ENCODE results near the gene KRTAP1-1.
"Not testable (repeated sequence)": the region's sequence is repeated elsewhere in the genome, so short reads cannot be mapped to it uniquely, and the experiment has no call there.

GRCh38 chr17:41088760-41089352 lies 47.6 kb upstream of the KRTAP1-1 start:
- TF ChIP-seq, protein P1, sequence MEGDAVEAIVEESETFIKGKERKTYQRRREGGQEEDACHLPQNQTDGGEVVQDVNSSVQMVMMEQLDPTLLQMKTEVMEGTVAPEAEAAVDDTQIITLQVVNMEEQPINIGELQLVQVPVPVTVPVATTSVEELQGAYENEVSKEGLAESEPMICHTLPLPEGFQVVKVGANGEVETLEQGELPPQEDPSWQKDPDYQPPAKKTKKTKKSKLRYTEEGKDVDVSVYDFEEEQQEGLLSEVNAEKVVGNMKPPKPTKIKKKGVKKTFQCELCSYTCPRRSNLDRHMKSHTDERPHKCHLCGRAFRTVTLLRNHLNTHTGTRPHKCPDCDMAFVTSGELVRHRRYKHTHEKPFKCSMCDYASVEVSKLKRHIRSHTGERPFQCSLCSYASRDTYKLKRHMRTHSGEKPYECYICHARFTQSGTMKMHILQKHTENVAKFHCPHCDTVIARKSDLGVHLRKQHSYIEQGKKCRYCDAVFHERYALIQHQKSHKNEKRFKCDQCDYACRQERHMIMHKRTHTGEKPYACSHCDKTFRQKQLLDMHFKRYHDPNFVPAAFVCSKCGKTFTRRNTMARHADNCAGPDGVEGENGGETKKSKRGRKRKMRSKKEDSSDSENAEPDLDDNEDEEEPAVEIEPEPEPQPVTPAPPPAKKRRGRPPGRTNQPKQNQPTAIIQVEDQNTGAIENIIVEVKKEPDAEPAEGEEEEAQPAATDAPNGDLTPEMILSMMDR (IDR thresholded peaks at IDR 0.05 in 2 of 3, conservative IDR thresholded peaks at IDR 0.05 in 1 of 3; ENCODE audit: borderline replicate concordance in 1 of 3, insufficient read depth in 1 of 3, low read depth in 2 of 3, low read length in 2 of 3): not testable (repeated sequence)
- TF ChIP-seq RAD21 (IDR thresholded peaks at IDR 0.05; ENCODE audit: low read depth); POLR2A (IDR thresholded peaks at IDR 0.05; ENCODE audit: borderline replicate concordance, extremely low read depth, insufficient read depth, insufficient read length); POLR2AphosphoS5 (IDR thresholded peaks at IDR 0.05; ENCODE audit: low read depth, low read length); TCF7L2 (IDR thresholded peaks at IDR 0.05; ENCODE audit: borderline replicate concordance, extremely low read depth, insufficient read depth, insufficient read length); ZFX (IDR thresholded peaks at IDR 0.05); YY1 (IDR thresholded peaks at IDR 0.05; ENCODE audit: extremely low read depth, insufficient replicate concordance, low read depth, low read length); SIN3A (IDR thresholded peaks at IDR 0.05; ENCODE audit: low read depth): not testable (repeated sequence)
- TF ChIP-seq, protein P2, sequence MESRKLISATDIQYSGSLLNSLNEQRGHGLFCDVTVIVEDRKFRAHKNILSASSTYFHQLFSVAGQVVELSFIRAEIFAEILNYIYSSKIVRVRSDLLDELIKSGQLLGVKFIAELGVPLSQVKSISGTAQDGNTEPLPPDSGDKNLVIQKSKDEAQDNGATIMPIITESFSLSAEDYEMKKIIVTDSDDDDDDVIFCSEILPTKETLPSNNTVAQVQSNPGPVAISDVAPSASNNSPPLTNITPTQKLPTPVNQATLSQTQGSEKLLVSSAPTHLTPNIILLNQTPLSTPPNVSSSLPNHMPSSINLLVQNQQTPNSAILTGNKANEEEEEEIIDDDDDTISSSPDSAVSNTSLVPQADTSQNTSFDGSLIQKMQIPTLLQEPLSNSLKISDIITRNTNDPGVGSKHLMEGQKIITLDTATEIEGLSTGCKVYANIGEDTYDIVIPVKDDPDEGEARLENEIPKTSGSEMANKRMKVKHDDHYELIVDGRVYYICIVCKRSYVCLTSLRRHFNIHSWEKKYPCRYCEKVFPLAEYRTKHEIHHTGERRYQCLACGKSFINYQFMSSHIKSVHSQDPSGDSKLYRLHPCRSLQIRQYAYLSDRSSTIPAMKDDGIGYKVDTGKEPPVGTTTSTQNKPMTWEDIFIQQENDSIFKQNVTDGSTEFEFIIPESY (IDR thresholded peaks at IDR 0.05; ENCODE audit: extremely low read depth, insufficient replicate concordance, low read length): not testable (repeated sequence)

Data from HCT116 (cell line).